ENCODE measurements around the gene CLIC6. TPM values are rescaled to one million over a fixed set of nuclear protein-coding genes. Genes with fewer than 3 reads are reported as not detected.

CLIC6 gene
- total RNA-seq, 2 donors from 2014 or later = 5.1 to 7.0 TPM

- H3K27ac ChIP-seq = no peak overlapping the region
- H3K4me3 ChIP-seq = no peak overlapping the region
- no peak for TF ChIP-seq CTCF (IDR thresholded peaks at IDR 0.05)
- no peak for DNase-seq (ENCODE audit: low spot score)
- H3K4me1 ChIP-seq = no peaks in the 10 kb centered on the region
- H3K27me3 ChIP-seq = no peaks in the 10 kb centered on the region
- H3K9me3 ChIP-seq = peaks cover 0 to 5% of the 10 kb centered on the region in 2 donors
- H3K36me3 ChIP-seq = no peaks in the 10 kb centered on the region
Measured at GRCh38 chr21:34691390-34692032, 22.7 kb downstream of the CLIC6 start.

- Histone ChIP-seq H3K36me3 (no peaks in the 10 kb centered on the region), H3K9me3 (peaks cover 0 to 5% of the 10 kb centered on the region in 2 donors), H3K4me3 (no peak overlapping the region), H3K4me1 (no peaks in the 10 kb centered on the region), H3K27me3 (no peaks in the 10 kb centered on the region), H3K27ac (no peak overlapping the region)
- no peak for TF ChIP-seq CTCF (IDR thresholded peaks at IDR 0.05)
- DNase-seq (ENCODE audit: low spot score) = no peak
Measured at GRCh38 chr21:34692458-34693020, 23.7 kb downstream of the CLIC6 start.

- no peak for DNase-seq (ENCODE audit: low spot score)
Measured at GRCh38 chr21:34693192-34693810, 24.5 kb downstream of the CLIC6 start.

GRCh38 chr21:34695434-34695833, 26.6 kb downstream of the CLIC6 start:
- no peak overlapping the region for H3K4me3 ChIP-seq
- TF ChIP-seq CTCF (IDR thresholded peaks at IDR 0.05) = no peak
- DNase-seq (ENCODE audit: low spot score) = no peak

More at GRCh38 chr21:34693192-34693810, 24.5 kb downstream of the CLIC6 start:
- Histone ChIP-seq H3K4me1 (no peaks in the 10 kb centered on the region), H3K36me3 (no peaks in the 10 kb centered on the region), H3K4me3 (no peak overlapping the region), H3K9me3 (peaks cover 0 to 5% of the 10 kb centered on the region in 2 donors), H3K27me3 (no peaks in the 10 kb centered on the region), H3K27ac (no peak overlapping the region)
- TF ChIP-seq CTCF (IDR thresholded peaks at IDR 0.05) = peak; percentile 52 to 81

GRCh38 chr21:34696121-34696520, 27.3 kb downstream of the CLIC6 start:
- H3K4me1 ChIP-seq = no peaks in the 10 kb centered on the region
- no peak for TF ChIP-seq CTCF (IDR thresholded peaks at IDR 0.05)
- no peaks in the 10 kb centered on the region for H3K36me3 ChIP-seq
- no peak overlapping the region for H3K4me3 ChIP-seq
- no peaks in the 10 kb centered on the region for H3K27me3 ChIP-seq
- no peak for DNase-seq (ENCODE audit: low spot score)
- peaks cover 0 to 5% of the 10 kb centered on the region in 2 donors for H3K9me3 ChIP-seq
- H3K27ac ChIP-seq = no peak overlapping the region

More at GRCh38 chr21:34695434-34695833, 26.6 kb downstream of the CLIC6 start:
- Histone ChIP-seq H3K9me3 (peaks cover 0 to 5% of the 10 kb centered on the region in 2 donors), H3K27ac (no peak overlapping the region), H3K36me3 (no peaks in the 10 kb centered on the region), H3K27me3 (no peaks in the 10 kb centered on the region), H3K4me1 (no peaks in the 10 kb centered on the region)
